ENCODE data around the gene FLYWCH1. TPM values are rescaled to one million over a fixed set of nuclear protein-coding genes. Genes with fewer than 3 reads are reported as not detected.
A peak's percentile ranks its signal among the peaks of the same experiment; 100 is the strongest.

The FLYWCH1 gene
- total RNA-seq, 1 experiment from 2014 or later, result 23.3 TPM

DNA sequence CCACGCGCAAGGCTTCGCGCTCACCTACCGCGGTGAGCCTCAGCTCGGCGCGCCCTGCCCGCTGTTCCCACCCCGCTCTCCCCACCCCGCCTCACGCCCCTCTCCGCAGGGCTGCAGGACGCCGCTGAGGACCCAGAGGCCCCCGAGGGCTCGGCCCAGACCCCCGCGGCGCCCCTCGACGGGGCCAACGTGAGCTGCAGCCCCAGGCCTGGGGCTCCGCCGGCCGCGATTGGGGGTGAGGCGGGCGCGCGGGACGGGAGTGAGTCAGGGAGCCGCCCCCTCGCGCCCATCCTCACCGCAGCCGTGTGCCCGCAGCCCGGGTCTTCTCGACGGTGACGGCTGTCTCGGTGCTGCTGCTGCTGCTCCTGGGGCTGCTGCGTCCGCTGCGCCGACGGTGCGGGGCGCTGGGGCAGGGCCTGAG is 55.5 kb downstream of the FLYWCH1 start:
- no peak for TF ChIP-seq CTCF (IDR thresholded peaks at IDR 0.05; ENCODE audit: insufficient read depth in 1 of 2, low read depth in 1 of 2, low read length in 1 of 2, severe bottlenecking in 1 of 2, unreplicated experiment in 1 of 2)
- Mint-ChIP-seq H3K9me3 (ENCODE audit: unreplicated experiment) (no peaks in the 10 kb centered on the region), H3K36me3 (ENCODE audit: insufficient read depth, unreplicated experiment) (peaks cover 35% of the 10 kb centered on the region), H3K4me3 (ENCODE audit: unreplicated experiment) (no peak overlapping the region), H3K27me3 (ENCODE audit: insufficient read depth, unreplicated experiment) (no peaks in the 10 kb centered on the region), H3K27ac (ENCODE audit: unreplicated experiment) (no peak overlapping the region), H3K4me1 (ENCODE audit: low read depth, unreplicated experiment) (no peaks in the 10 kb centered on the region)
- no peaks in the 10 kb centered on the region for H3K36me3 ChIP-seq (ENCODE audit: control insufficient read depth, insufficient read depth, low read length)
- no peak overlapping the region for H3K4me3 ChIP-seq (ENCODE audit: low read depth, low read length)
- DNase-seq, result no peak
- intact Hi-C loops (cut with micrococcal nuclease; ENCODE audit: unreplicated experiment), result no loop called here
- H3K27me3 ChIP-seq (replicated peaks; ENCODE audit: control insufficient read depth, insufficient read depth, low read length), result no peaks in the 10 kb centered on the region
- no TSS peak for BruUV-seq (replicated peaks)
- H3K9me3 ChIP-seq, result no peaks in the 10 kb centered on the region
- ChIA-PET POLR2A (no interaction called here), CTCF (no interaction called here)
- H3K4me1 ChIP-seq, result peaks cover 17% of the 10 kb centered on the region

- H3K27ac Mint-ChIP-seq (ENCODE audit: unreplicated experiment), result no peak overlapping the region
- H3K27me3 ChIP-seq (replicated peaks; ENCODE audit: control insufficient read depth, insufficient read depth, low read length), result no peaks in the 10 kb centered on the region
- ChIA-PET POLR2A (no interaction called here), CTCF (interaction anchor here (0.6 kb wide), 1 partner anchor 36 kb away, joined by 4 read pairs; no protein-coding TSS in a partner anchor)
- DNase-seq, result no peak
- no peaks in the 10 kb centered on the region for H3K9me3 Mint-ChIP-seq (ENCODE audit: unreplicated experiment)
- H3K9me3 ChIP-seq, result no peaks in the 10 kb centered on the region
- H3K36me3 ChIP-seq (ENCODE audit: control insufficient read depth, insufficient read depth, low read length), result no peaks in the 10 kb centered on the region
- H3K4me1 Mint-ChIP-seq (ENCODE audit: low read depth, unreplicated experiment), result no peaks in the 10 kb centered on the region
- no peak overlapping the region for H3K4me3 ChIP-seq (ENCODE audit: low read depth, low read length)
- H3K4me1 ChIP-seq, result peaks cover 15% of the 10 kb centered on the region
- TF ChIP-seq CTCF (IDR thresholded peaks at IDR 0.05; ENCODE audit: insufficient read depth in 1 of 2, low read depth in 1 of 2, low read length in 1 of 2, severe bottlenecking in 1 of 2, unreplicated experiment in 1 of 2), result no peak
- BruUV-seq (replicated peaks), result no TSS peak
- H3K27me3 Mint-ChIP-seq (ENCODE audit: insufficient read depth, unreplicated experiment), result no peaks in the 10 kb centered on the region
- intact Hi-C loops (cut with micrococcal nuclease; ENCODE audit: unreplicated experiment), result no loop called here
- H3K36me3 Mint-ChIP-seq (ENCODE audit: insufficient read depth, unreplicated experiment), result peaks cover 40% of the 10 kb centered on the region
- H3K4me3 Mint-ChIP-seq (ENCODE audit: unreplicated experiment), result peak overlapping the region; percentile 75
These were observed 56.0 kb downstream of the FLYWCH1 start for GRCh38 chr16:2967721-2968161.

GRCh38 chr16:2968368-2968737 is 56.6 kb downstream of the FLYWCH1 start:
- H3K4me1 ChIP-seq, result peaks cover 11% of the 10 kb centered on the region
- peak overlapping the region; percentile 82 for H3K4me3 ChIP-seq (ENCODE audit: low read depth, low read length)
- Mint-ChIP-seq H3K4me1 (ENCODE audit: low read depth, unreplicated experiment) (no peaks in the 10 kb centered on the region), H3K4me3 (ENCODE audit: unreplicated experiment) (peak overlapping the region; percentile 75), H3K27ac (ENCODE audit: unreplicated experiment) (peak overlapping the region; percentile 50), H3K27me3 (ENCODE audit: insufficient read depth, unreplicated experiment) (no peaks in the 10 kb centered on the region), H3K36me3 (ENCODE audit: insufficient read depth, unreplicated experiment) (peaks cover 46% of the 10 kb centered on the region), H3K9me3 (ENCODE audit: unreplicated experiment) (no peaks in the 10 kb centered on the region)
- ChIA-PET CTCF (interaction anchor here (0.6 kb wide), 1 partner anchor 36 kb away, joined by 4 read pairs; no protein-coding TSS in a partner anchor), POLR2A (no interaction called here)
- no peaks in the 10 kb centered on the region for H3K27me3 ChIP-seq (replicated peaks; ENCODE audit: control insufficient read depth, insufficient read depth, low read length)
- TF ChIP-seq CTCF (IDR thresholded peaks at IDR 0.05; ENCODE audit: insufficient read depth in 1 of 2, low read depth in 1 of 2, low read length in 1 of 2, severe bottlenecking in 1 of 2, unreplicated experiment in 1 of 2), result no peak
- BruUV-seq (replicated peaks), result no TSS peak
- H3K36me3 ChIP-seq (ENCODE audit: control insufficient read depth, insufficient read depth, low read length), result no peaks in the 10 kb centered on the region
- intact Hi-C loops (cut with micrococcal nuclease; ENCODE audit: unreplicated experiment), result no loop called here
- DNase-seq, result peak; percentile 46 to 83
- H3K9me3 ChIP-seq, result no peaks in the 10 kb centered on the region

Data from Caco-2 (cell line).